ENCODE measurements around the gene TTC9B.

GRCh38 chr19:40177286-40178070 is 40.7 kb downstream of the TTC9B start:
- no peak for TF ChIP-seq YY1 (IDR thresholded peaks at IDR 0.05; ENCODE audit: insufficient read depth, insufficient read length)
- no peak for TF ChIP-seq ZNF274 (IDR thresholded peaks at IDR 0.05; ENCODE audit: low read depth, low read length)
